HEK293 (cell line): ENCODE data around the gene TRAF3IP3.

ENCODE experiments used
- CTCF ChIA-PET: fragments of 350-600 bp; formaldehyde crosslinking; extraction: SDS; loops from one replicate; lab custom pipeline; 2021; ENCODE audit warnings: antibody characterized with exemption; lab: Yijun Ruan, JAX
- POLR2A ChIA-PET: fragments of 300-600 bp; formaldehyde crosslinking; extraction: SDS; loops from one replicate; lab custom pipeline; 2020; ENCODE audit warnings: antibody characterized with exemption, inconsistent platforms; lab: Yijun Ruan, JAX
- H3K27ac ChIP-seq: fragments of 200-500 bp; sonication (Bioruptor generic); 2 replicates; pipeline ENCODE4 v1.5.1; 2014; ENCODE audit warnings: low read depth, low read length, control low read depth, inconsistent platforms; ENCODE audit errors: extremely low read depth
- H3K36me3 ChIP-seq, 2 experiments: fragments of 200-500 bp in 1 of 2; sonication (Bioruptor generic) in 1 of 2; 1 replicate in 1 of 2; 2 replicates in 1 of 2; pipeline ENCODE4 v1.5.1; 2014 to 2017; ENCODE audit warnings: inconsistent platforms in 2 of 2, low read length in 2 of 2; ENCODE audit not compliant: control insufficient read depth in 2 of 2, insufficient read depth in 1 of 2
- H3K4me1 ChIP-seq: fragments of 200-500 bp; sonication (Bioruptor generic); 2 replicates; pipeline ENCODE4 v1.5.1; 2014; ENCODE audit warnings: mild to moderate bottlenecking, low read length, inconsistent platforms; ENCODE audit not compliant: control insufficient read depth, insufficient read depth
- H3K4me3 ChIP-seq: 2 replicates; pipeline ENCODE4 v1.5.1; 2011; ENCODE audit warnings: low read depth, mild to moderate bottlenecking, control low read depth, low read length, moderate library complexity
- H3K9me3 ChIP-seq: fragments of 200-500 bp; sonication (Bioruptor generic); 2 replicates; pipeline ENCODE4 v1.5.1; 2014; ENCODE audit warnings: low read depth, low read length, inconsistent platforms; ENCODE audit not compliant: control insufficient read depth, insufficient read depth
- SP3 ChIP-seq: fragments of 450-650 bp; formaldehyde crosslinking; IDR thresholded peaks from 2 replicates; pipeline ENCODE4 v1.5.1; 2016; ENCODE audit warnings: missing biosample characterization, missing genetic modification characterization
- ZBTB11 ChIP-seq: fragments of 450-650 bp; formaldehyde crosslinking; conservative IDR thresholded peaks from 2 replicates; pipeline ENCODE4 v1.5.1; 2016; ENCODE audit warnings: low read depth, missing biosample characterization, missing genetic modification characterization
- ZBTB26 ChIP-seq: fragments of 450-650 bp; formaldehyde crosslinking; optimal IDR thresholded peaks from 2 replicates; pipeline ENCODE3; 2016; ENCODE audit warnings: missing biosample characterization, mild to moderate bottlenecking, missing genetic modification characterization
- ZEB2 ChIP-seq: fragments of 450-650 bp; formaldehyde crosslinking; IDR thresholded peaks from 2 replicates; pipeline ENCODE4 v1.5.1; 2016; ENCODE audit warnings: missing biosample characterization, missing genetic modification characterization
- ZNF114 ChIP-seq: fragments of 450-650 bp; formaldehyde crosslinking; IDR thresholded peaks from 2 replicates; pipeline ENCODE4 v1.5.0; 2017; ENCODE audit warnings: missing biosample characterization, missing genetic modification characterization
- ZNF184 ChIP-seq: fragments of 450-650 bp; IDR thresholded peaks from 2 replicates; pipeline ENCODE4 v1.5.1; 2018; ENCODE audit warnings: missing biosample characterization, mild to moderate bottlenecking, missing genetic modification characterization
- ZNF26 ChIP-seq: fragments of 450-650 bp; formaldehyde crosslinking; IDR thresholded peaks from 2 replicates; pipeline ENCODE4 v1.5.1; 2016; ENCODE audit warnings: missing biosample characterization, missing genetic modification characterization
- ZNF623 ChIP-seq: fragments of 450-650 bp; formaldehyde crosslinking; IDR thresholded peaks from 2 replicates; pipeline ENCODE4 v1.5.1; 2016; ENCODE audit warnings: missing biosample characterization, missing genetic modification characterization
- ZNF660 ChIP-seq: fragments of 450-650 bp; IDR thresholded peaks from 2 replicates; pipeline ENCODE4 v1.5.1; 2018; ENCODE audit warnings: missing biosample characterization, mild to moderate bottlenecking, missing genetic modification characterization
- TF ChIP-seq, protein P1 (sequence below): fragments of 450-650 bp; formaldehyde crosslinking; IDR thresholded peaks from 2 replicates; pipeline ENCODE4 v1.5.1; 2016; ENCODE audit warnings: missing biosample characterization, missing genetic modification characterization
- TF ChIP-seq, protein P2 (sequence below): fragments of 450-650 bp; formaldehyde crosslinking; IDR thresholded peaks from 2 replicates; pipeline ENCODE4; 2016; ENCODE audit warnings: missing biosample characterization, missing genetic modification characterization
- TF ChIP-seq, protein P3 (sequence below): fragments of 450-650 bp; formaldehyde crosslinking; IDR thresholded peaks from 2 replicates; pipeline ENCODE4 v1.5.1; 2016; ENCODE audit warnings: missing biosample characterization, missing genetic modification characterization

Gene TRAF3IP3

GRCh38 chr1:209819058-209819457 lies 63.2 kb downstream of the TRAF3IP3 start:
- no peak overlapping the region for H3K27ac ChIP-seq
- H3K4me1 ChIP-seq, result no peaks in the 10 kb centered on the region
- ChIA-PET CTCF (interaction anchor here (0.7 to 1.7 kb wide), 2 partner anchors 9 to 1665 kb away, joined by 4 to 9 read pairs; partner anchors contain the start of gene UTP25), POLR2A (no interaction called here)
- H3K9me3 ChIP-seq, result no peaks in the 10 kb centered on the region
- TF ChIP-seq ZNF114 (tag by site-specific recombination) (no peak), ZNF660 (tag by site-specific recombination) (peak; percentile 58; the same call in 1 of the 2 replicates)
- no peaks in the 10 kb centered on the region for H3K36me3 ChIP-seq
- no peak overlapping the region for H3K4me3 ChIP-seq

GRCh38 chr1:209820986-209821385 lies 65.1 kb downstream of the TRAF3IP3 start:
- Histone ChIP-seq H3K36me3 (no peaks in the 10 kb centered on the region), H3K4me3 (no peak overlapping the region), H3K27ac (no peak overlapping the region), H3K4me1 (no peaks in the 10 kb centered on the region), H3K9me3 (no peaks in the 10 kb centered on the region)
- TF ChIP-seq ZEB2 (tag by site-specific recombination) (no peak), ZNF26 (tag by site-specific recombination) (no peak), ZNF623 (tag by site-specific recombination) (no peak), ZNF184 (no peak), ZBTB11 (tag by site-specific recombination) (no peak), ZBTB26 (no peak), SP3 (tag by site-specific recombination) (no peak)
- TF ChIP-seq, protein P1, sequence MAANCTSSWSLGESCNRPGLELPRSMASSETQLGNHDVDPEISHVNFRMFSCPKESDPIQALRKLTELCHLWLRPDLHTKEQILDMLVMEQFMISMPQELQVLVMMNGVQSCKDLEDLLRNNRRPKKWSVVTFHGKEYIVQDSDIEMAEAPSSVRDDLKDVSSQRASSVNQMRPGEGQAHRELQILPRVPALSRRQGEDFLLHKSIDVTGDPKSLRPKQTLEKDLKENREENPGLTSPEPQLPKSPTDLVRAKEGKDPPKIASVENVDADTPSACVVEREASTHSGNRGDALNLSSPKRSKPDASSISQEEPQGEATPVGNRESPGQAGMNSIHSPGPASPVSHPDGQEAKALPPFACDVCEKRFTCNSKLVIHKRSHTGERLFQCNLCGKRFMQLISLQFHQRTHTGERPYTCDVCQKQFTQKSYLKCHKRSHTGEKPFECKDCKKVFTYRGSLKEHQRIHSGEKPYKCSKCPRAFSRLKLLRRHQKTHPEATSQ (tag by site-specific recombination), result no peak
- TF ChIP-seq, protein P2, sequence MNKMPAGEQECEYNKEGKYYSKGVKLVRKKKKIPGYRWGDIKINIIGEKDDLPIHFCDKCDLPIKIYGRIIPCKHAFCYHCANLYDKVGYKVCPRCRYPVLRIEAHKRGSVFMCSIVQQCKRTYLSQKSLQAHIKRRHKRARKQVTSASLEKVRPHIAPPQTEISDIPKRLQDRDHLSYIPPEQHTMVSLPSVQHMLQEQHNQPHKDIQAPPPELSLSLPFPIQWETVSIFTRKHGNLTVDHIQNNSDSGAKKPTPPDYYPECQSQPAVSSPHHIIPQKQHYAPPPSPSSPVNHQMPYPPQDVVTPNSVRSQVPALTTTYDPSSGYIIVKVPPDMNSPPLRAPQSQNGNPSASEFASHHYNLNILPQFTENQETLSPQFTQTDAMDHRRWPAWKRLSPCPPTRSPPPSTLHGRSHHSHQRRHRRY, result no peak
- TF ChIP-seq, protein P3, sequence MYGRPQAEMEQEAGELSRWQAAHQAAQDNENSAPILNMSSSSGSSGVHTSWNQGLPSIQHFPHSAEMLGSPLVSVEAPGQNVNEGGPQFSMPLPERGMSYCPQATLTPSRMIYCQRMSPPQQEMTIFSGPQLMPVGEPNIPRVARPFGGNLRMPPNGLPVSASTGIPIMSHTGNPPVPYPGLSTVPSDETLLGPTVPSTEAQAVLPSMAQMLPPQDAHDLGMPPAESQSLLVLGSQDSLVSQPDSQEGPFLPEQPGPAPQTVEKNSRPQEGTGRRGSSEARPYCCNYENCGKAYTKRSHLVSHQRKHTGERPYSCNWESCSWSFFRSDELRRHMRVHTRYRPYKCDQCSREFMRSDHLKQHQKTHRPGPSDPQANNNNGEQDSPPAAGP, result no peak
- POLR2A ChIA-PET, result no interaction called here
- CTCF ChIA-PET, result interaction anchor here (3.8 to 7.1 kb wide), 2 partner anchors 13 to 21 kb away, joined by 49 to 111 read pairs; partner anchors contain the start of gene IRF6
